Left renal cortex interstitium (tissue), 4 donors: ENCODE measurements around the gene DUOXA1. TPM values are rescaled to one million over a fixed set of nuclear protein-coding genes. Genes with fewer than 3 reads are reported as not detected.

Experiments used
- polyA plus RNA-seq, 4 donors: library from polyadenylated mRNA; unstranded; fragments of 120-200 nt; gene quantifications; one replicate each; pipeline ENCODE4 v1.2.1, GENCODE V29; 2013; ENCODE audit not compliant: insufficient read length in 4 of 4

The DUOXA1 gene
- polyA plus RNA-seq, 4 donors = 0.10 to 0.42 (median 0.33) TPM; not detected in 1

Other genes starting within 250 kb of the DUOXA1 start
- not detected for gene TERB2, start 173.2 kb downstream of the DUOXA1 start, polyA plus RNA-seq
- gene SORD, start 106.7 kb downstream of the DUOXA1 start, polyA plus RNA-seq = 10 to 100 TPM; 26.5 to 40.5 (median 38.7) TPM
- gene DUOX2, start 15.7 kb downstream of the DUOXA1 start, polyA plus RNA-seq = under 1 TPM in 3 of 4 donors, not detected in 1; 0.03 to 0.05 (median 0.05) TPM
- under 1 TPM in 2 of 4 donors, not detected in 2; 0.08 to 0.10 TPM for gene DUOXA2, start 15.6 kb downstream of the DUOXA1 start, polyA plus RNA-seq
- gene DUOX1, start 115 bp upstream of the DUOXA1 start, polyA plus RNA-seq = 1 to 10 TPM; 2.0 to 6.9 (median 3.8) TPM
- 10 to 100 TPM; 17.4 to 22.0 (median 19.1) TPM for gene SHF, start 58.1 kb upstream of the DUOXA1 start, polyA plus RNA-seq
- gene SLC28A2, start 122.4 kb upstream of the DUOXA1 start, polyA plus RNA-seq = under 1 TPM; 0.29 to 0.99 (median 0.37) TPM
- 100 to 1,000 TPM; 175 to 252 (median 232) TPM for gene GATM, start 248.7 kb upstream of the DUOXA1 start, polyA plus RNA-seq